Upper lobe of left lung (tissue), 6 donors: ENCODE data around the gene LIPT2. TPM values are rescaled to one million over a fixed set of nuclear protein-coding genes. Genes with fewer than 3 reads are reported as not detected.

Source experiments
- ATAC-seq, 2 donors: fragments of 200-7000 bp; cut with Tn5 transposase; one replicate each; pipeline ENCODE4 v1.9.1; 2022; ENCODE audit warnings: mild to moderate bottlenecking in 2 of 2, moderate library complexity in 2 of 2; ENCODE audit not compliant: low FRiP score in 2 of 2
- DNase-seq, 2 donors: peaks; one replicate each; pipeline ENCODE4 v3.0.0-alpha.2; 2019 to 2020
- H3K27ac ChIP-seq, 4 donors: fragments of 200-600 bp; sonication (generic); one replicate each; pipeline ENCODE4 v1.5.1; 2016 to 2019
- H3K27me3 ChIP-seq, 4 donors: fragments of 200-600 bp; sonication (generic); one replicate each; pipeline ENCODE4 v1.5.1; 2017 to 2019
- H3K36me3 ChIP-seq, 4 donors: fragments of 200-600 bp; sonication (generic); one replicate each; pipeline ENCODE4 v1.5.1; 2016 to 2019
- H3K4me1 ChIP-seq, 4 donors: fragments of 200-600 bp; sonication (generic); one replicate each; pipeline ENCODE4 v1.5.1; 2018 to 2019
- H3K4me3 ChIP-seq, 4 donors: fragments of 200-600 bp; sonication (generic); one replicate each; pipeline ENCODE4 v1.5.1; 2017 to 2019; ENCODE audit warnings: mild to moderate bottlenecking in 2 of 4, moderate library complexity in 1 of 4
- H3K9me3 ChIP-seq, 4 donors: fragments of 200-600 bp; sonication (generic); one replicate each; pipeline ENCODE4 v1.5.1; 2018 to 2019
- CTCF ChIP-seq, 6 experiments: fragments of 450-650 bp in 4 of 6; fragments of 200-600 bp in 2 of 6; sonication (generic) in 2 of 6; IDR thresholded peaks; one replicate each; pipeline ENCODE4 v1.5.1; 2016 to 2019; ENCODE audit warnings: antibody characterized with exemption in 6 of 6
- EP300 ChIP-seq, 4 donors: sonication (generic); formaldehyde crosslinking; IDR thresholded peaks; one replicate each; pipeline ENCODE4 v1.5.1; 2017; ENCODE audit warnings: antibody characterized with exemption in 4 of 4, control low read depth in 2 of 4
- POLR2A ChIP-seq, 4 donors: fragments of 450-650 bp; IDR thresholded peaks; one replicate each; pipeline ENCODE4 v1.5.1; 2016 to 2017; ENCODE audit warnings: antibody characterized with exemption in 4 of 4, mild to moderate bottlenecking in 2 of 4
- POLR2AphosphoS5 ChIP-seq, 2 donors: sonication (generic); formaldehyde crosslinking; IDR thresholded peaks; one replicate each; pipeline ENCODE4 v1.5.1; 2017; ENCODE audit warnings: antibody characterized with exemption in 2 of 2
- WGBS, 2 donors: methylation state at CpG; one replicate each; pipeline ENCODE4 v1.1.5; 2017 to 2018; 5-methylcytosine and 5-hydroxymethylcytosine counted together
- total RNA-seq, 6 donors: library from RNA; depleted of rRNA in 4 of 6; stranded (reverse); fragments of >200 nt in 4 of 6; gene quantifications; one replicate each; pipeline versions ENCODE4 v1.1.0 to v1.2.1, GENCODE V29; 2016 to 2021
- donor health status: DM: no; HTN: no; CAD: no; lungs with moderate emphysema.
- donor health status: DM: no; HTN: yes; CAD: no; lungs with severe emphysema.

LIPT2 gene
- total RNA-seq, 6 donors from 2014 or later = 3.3 to 8.5 (median 6.3) TPM

GRCh38 chr11:74474316-74474715, 19.2 kb downstream of the LIPT2 start:
- Histone ChIP-seq H3K27me3 (no peaks in the 10 kb centered on the region), H3K4me3 (no peak overlapping the region), H3K36me3 (no peaks in the 10 kb centered on the region), H3K27ac (no peak overlapping the region), H3K4me1 (peaks cover 0 to 5% (median under 1%) of the 10 kb centered on the region in 4 donors), H3K9me3 (no peaks in the 10 kb centered on the region)
- TF ChIP-seq POLR2A (IDR thresholded peaks at IDR 0.05) = no peak
- TF ChIP-seq EP300 (IDR thresholded peaks at IDR 0.05) = no peak
- TF ChIP-seq CTCF (IDR thresholded peaks at IDR 0.05) = no peak
- TF ChIP-seq POLR2AphosphoS5 (IDR thresholded peaks at IDR 0.05) = no peak
- DNase-seq (no peak), ATAC-seq (no peak)
- 35 to 83% methylated on average over 1 of the region's 1 CpG for WGBS, 2 donors

- no peak overlapping the region for H3K27ac ChIP-seq
- peaks cover 2 to 8% (median 4%) of the 10 kb centered on the region in 4 donors for H3K4me1 ChIP-seq
- peak in 1 of 2 donors; percentile 80 for ATAC-seq
- 66 to 71% methylated on average over 8 to 10 of the region's 10 CpGs for WGBS, 2 donors
- H3K27me3 ChIP-seq = no peaks in the 10 kb centered on the region
- TF ChIP-seq CTCF (IDR thresholded peaks at IDR 0.05) = no peak
- H3K4me3 ChIP-seq = no peak overlapping the region
- no peak for DNase-seq
- H3K9me3 ChIP-seq = no peaks in the 10 kb centered on the region
- no peaks in the 10 kb centered on the region for H3K36me3 ChIP-seq
Measured at GRCh38 chr11:74473382-74474173, 19.9 kb downstream of the LIPT2 start.

DNA sequence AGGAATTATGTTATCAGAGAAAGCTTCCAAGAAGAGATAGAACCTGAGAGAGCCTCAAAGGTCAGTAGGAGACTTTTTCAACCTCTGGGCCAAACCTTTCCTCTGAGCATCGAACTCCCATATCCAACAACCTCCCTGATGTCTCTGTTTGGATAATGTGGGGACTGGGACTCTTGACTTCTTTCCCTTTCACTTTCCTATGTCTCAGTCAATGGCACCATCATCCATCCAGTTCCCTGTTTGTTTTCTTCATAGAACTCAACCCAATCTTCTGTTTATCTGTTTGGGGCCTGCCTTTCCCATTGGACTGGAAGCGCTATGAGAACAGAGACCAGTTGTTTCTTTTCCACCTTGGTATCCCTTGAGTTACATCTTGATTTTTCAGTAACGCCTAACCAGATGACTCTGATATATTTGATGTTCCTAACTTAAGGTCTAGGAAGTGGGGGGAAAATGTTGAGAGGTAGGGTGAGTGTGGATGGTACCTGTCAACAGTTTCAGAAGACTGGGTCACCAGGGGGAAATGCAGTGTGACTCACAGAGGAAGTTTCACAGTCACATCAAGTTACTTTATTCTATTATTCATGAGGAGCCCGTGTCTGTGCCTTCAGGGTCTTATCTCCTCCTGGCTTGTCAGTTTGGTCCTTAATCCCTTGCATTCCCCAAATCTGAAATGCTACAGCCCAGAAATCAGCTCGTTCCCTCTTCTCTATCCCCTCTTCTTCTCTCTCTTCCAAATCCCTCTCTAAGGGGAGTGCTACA, 21.7 kb downstream of the LIPT2 start:
- Histone ChIP-seq H3K4me3 (no peak overlapping the region), H3K27ac (no peak overlapping the region), H3K36me3 (no peaks in the 10 kb centered on the region), H3K27me3 (no peaks in the 10 kb centered on the region), H3K4me1 (peaks cover 13 to 25% (median 14%) of the 10 kb centered on the region in 4 donors), H3K9me3 (no peaks in the 10 kb centered on the region)
- ATAC-seq = no peak
- WGBS, 2 donors = 71 to 72% methylated on average over 5 of the region's 5 CpGs
- TF ChIP-seq POLR2AphosphoS5 (IDR thresholded peaks at IDR 0.05) = no peak
- no peak for TF ChIP-seq EP300 (IDR thresholded peaks at IDR 0.05)
- no peak for TF ChIP-seq POLR2A (IDR thresholded peaks at IDR 0.05)
- no peak for TF ChIP-seq CTCF (IDR thresholded peaks at IDR 0.05)
- no peak for DNase-seq

GRCh38 chr11:74471037-74471436, 22.5 kb downstream of the LIPT2 start:
- H3K4me3 ChIP-seq = no peak overlapping the region
- TF ChIP-seq POLR2A (IDR thresholded peaks at IDR 0.05) (no peak), EP300 (IDR thresholded peaks at IDR 0.05) (no peak), POLR2AphosphoS5 (IDR thresholded peaks at IDR 0.05) (no peak), CTCF (IDR thresholded peaks at IDR 0.05) (no peak)
- H3K27ac ChIP-seq = no peak overlapping the region
- no peaks in the 10 kb centered on the region for H3K27me3 ChIP-seq
- H3K36me3 ChIP-seq = no peaks in the 10 kb centered on the region
- H3K4me1 ChIP-seq = peaks cover 13 to 33% (median 21%) of the 10 kb centered on the region in 4 donors
- H3K9me3 ChIP-seq = no peaks in the 10 kb centered on the region
- ATAC-seq (no peak), DNase-seq (no peak)
- 88 to 94% methylated on average over 1 of the region's 1 CpG for WGBS, 2 donors
